ENCODE results near the gene SNTG2. TPM values are rescaled to one million over a fixed set of nuclear protein-coding genes. Genes with fewer than 3 reads are reported as not detected.

SNTG2 gene
- total and polyA plus RNA-seq, 2 of the 13 experiments (the other 11 are each of a cell fraction or from before 2014, with no cell fraction given): not detected

GRCh38 chr2:925711-926110 lies 24.9 kb upstream of the SNTG2 start:
- Histone ChIP-seq H3K4me1 (ENCODE audit: insufficient read depth, low read length) (no peaks in the 10 kb centered on the region), H3K4me2 (ENCODE audit: low read depth, low read length) (no peak overlapping the region), H3K79me2 (ENCODE audit: insufficient read depth, low read length) (no peaks in the 10 kb centered on the region), H3K27ac (ENCODE audit: extremely low read length, insufficient read depth, low read length) (no peak overlapping the region), H3K9me3 (ENCODE audit: low read length) (no peaks in the 10 kb centered on the region), H4K20me1 (ENCODE audit: insufficient read depth, low read length) (no peaks in the 10 kb centered on the region), H3K36me3 (replicated peaks in 1 of 2; ENCODE audit: control insufficient read depth in 1 of 2, insufficient read depth in 2 of 2, low read length in 2 of 2) (no peaks in the 10 kb centered on the region), H3K9ac (ENCODE audit: insufficient read depth, low read depth, low read length) (no peak overlapping the region), H3K27me3 (ENCODE audit: control insufficient read depth in 1 of 2, insufficient read depth in 2 of 2, low read length in 2 of 2) (peaks cover 9 to 76% of the 10 kb centered on the region in 2 experiments), H3K4me3 (replicated peaks in 1 of 3; ENCODE audit: insufficient read depth in 1 of 3, low read depth in 2 of 3, low read length in 3 of 3) (no peak overlapping the region), H2AFZ (ENCODE audit: low read length) (no peak overlapping the region)
- CTCF ChIA-PET (ENCODE audit: low intra/inter-chr PET ratio, low total read pairs): no interaction called here
- in situ Hi-C loops (cut with HindIII; ENCODE audit: extremely low pct_ligation_motif_present, low pct_unique_long_range_greater_than_20kb) (no loop called here), intact Hi-C loops (cut with micrococcal nuclease; ENCODE audit: unreplicated experiment) (loop anchor here (5.0 kb wide), 1 partner anchor 433 kb away; no protein-coding TSS in a partner anchor)
- ATAC-seq (no peak), DNase-seq (ENCODE audit: low spot score) (no peak), FAIRE-seq (no peak)
- whole genome bisulfite sequencing (ENCODE audit: low lambda C conversion rate): 9% methylated on average over 8 of the region's 8 CpGs
- no TSS peak for BruUV-seq (replicated peaks)
- POLR2A ChIA-PET: no interaction called here
- TF ChIP-seq RBAK (CRISPR knock-in tag; IDR thresholded peaks at IDR 0.05) (no peak), TSC22D2 (CRISPR knock-in tag; IDR thresholded peaks at IDR 0.05; ENCODE audit: borderline replicate concordance) (no peak), SYNCRIP (IDR thresholded peaks at IDR 0.05; ENCODE audit: insufficient read depth, low read depth, low read length) (no peak), ARID5B (CRISPR knock-in tag; IDR thresholded peaks at IDR 0.05) (no peak), ZNF746 (CRISPR knock-in tag; IDR thresholded peaks at IDR 0.05) (no peak), ZUFSP (CRISPR knock-in tag; IDR thresholded peaks at IDR 0.05; ENCODE audit: borderline replicate concordance) (no peak), FUBP1 (CRISPR knock-in tag; IDR thresholded peaks at IDR 0.05; ENCODE audit: borderline replicate concordance) (no peak), SAP130 (CRISPR knock-in tag; IDR thresholded peaks at IDR 0.05; ENCODE audit: low read depth) (no peak), SCMH1 (CRISPR knock-in tag; IDR thresholded peaks at IDR 0.05; ENCODE audit: borderline replicate concordance) (no peak), ZNF609 (CRISPR knock-in tag; IDR thresholded peaks at IDR 0.05; ENCODE audit: borderline replicate concordance) (no peak), BCL6 (CRISPR knock-in tag; IDR thresholded peaks at IDR 0.05) (no peak), NKX3-1 (CRISPR knock-in tag; IDR thresholded peaks at IDR 0.05) (no peak), TOE1 (CRISPR knock-in tag; IDR thresholded peaks at IDR 0.05) (no peak)
